GM12864 (cell line): ENCODE results near the gene PCK1.

Experiments
- DNase-seq: peaks from one replicate; pipeline ENCODE4 v3.0.0-alpha.2; 2011; ENCODE audit warnings: low read depth
- H3K4me3 ChIP-seq: 2 replicates; pipeline ENCODE4 v1.5.1; 2011; ENCODE audit warnings: mild to moderate bottlenecking, low read depth, low read length, control low read depth
- CTCF ChIP-seq: IDR thresholded peaks from 2 replicates; pipeline ENCODE4 v1.5.1; 2011; ENCODE audit warnings: low read depth, mild to moderate bottlenecking, moderate library complexity, low read length, control low read depth, inconsistent platforms; ENCODE audit errors: missing control alignments

The PCK1 gene

GRCh38 chr20:57582432-57583288 is 21.8 kb downstream of the PCK1 start:
- no peak for DNase-seq
- peak; percentile 52 for TF ChIP-seq CTCF
- no peak overlapping the region for H3K4me3 ChIP-seq

GRCh38 chr20:57583289-57584257 is 22.7 kb downstream of the PCK1 start:
- TF ChIP-seq CTCF = no peak
- DNase-seq = no peak

GRCh38 chr20:57584768-57585461 is 24.0 kb downstream of the PCK1 start:
- DNase-seq = no peak
- no peak for TF ChIP-seq CTCF
- H3K4me3 ChIP-seq = no peak overlapping the region

More at GRCh38 chr20:57583289-57584257, 22.7 kb downstream of the PCK1 start:
- no peak overlapping the region for H3K4me3 ChIP-seq

- no peak for TF ChIP-seq CTCF
- no peak for DNase-seq
- no peak overlapping the region for H3K4me3 ChIP-seq
Observed at GRCh38 chr20:57585466-57586213, 24.7 kb downstream of the PCK1 start.

GRCh38 chr20:57586370-57586793 is 25.5 kb downstream of the PCK1 start:
- DNase-seq = no peak
- TF ChIP-seq CTCF = no peak
- no peak overlapping the region for H3K4me3 ChIP-seq

GRCh38 chr20:57586943-57587277 is 26.0 kb downstream of the PCK1 start:
- no peak overlapping the region for H3K4me3 ChIP-seq
- no peak for TF ChIP-seq CTCF
- no peak for DNase-seq
